HEK293T (cell line): ENCODE results near the gene CTNNA3.

Experiments used
- BHLHE40 ChIP-seq: fragments of 450-650 bp; IDR thresholded peaks from 2 replicates; pipeline ENCODE4 v1.6.1; 2016; ENCODE audit warnings: mild to moderate bottlenecking, moderate library complexity, borderline replicate concordance
- CTBP1 ChIP-seq: fragments of 450-650 bp; IDR thresholded peaks from 2 replicates; pipeline ENCODE4 v1.6.1; 2016; ENCODE audit warnings: borderline replicate concordance
- ELF4 ChIP-seq: fragments of 450-650 bp; IDR thresholded peaks from 2 replicates; pipeline ENCODE4 v1.6.1; 2017; ENCODE audit warnings: antibody characterized with exemption

DNA sequence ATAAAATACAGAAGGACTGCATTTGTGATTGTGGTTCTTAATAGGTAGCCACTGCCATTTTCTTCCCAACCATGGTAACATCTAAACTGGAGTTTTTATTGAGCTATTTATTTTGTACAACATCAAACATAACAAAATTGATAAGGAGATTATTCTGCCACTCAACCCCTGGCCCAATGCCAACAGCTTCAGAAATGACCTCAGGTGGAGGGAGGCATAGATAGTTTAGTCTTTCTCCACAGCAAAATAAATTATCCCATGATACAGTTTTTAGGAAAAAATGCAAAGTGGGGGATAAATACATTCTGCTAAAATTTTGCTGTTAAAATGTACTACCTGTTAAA is 712.5 kb downstream of the CTNNA3 start:
- TF ChIP-seq CTBP1, result no peak
- TF ChIP-seq BHLHE40, result no peak
- TF ChIP-seq ELF4, result no peak
